H9 (cell line): ENCODE data around the gene PIBF1. TPM values are rescaled to one million over a fixed set of nuclear protein-coding genes. Genes with fewer than 3 reads are reported as not detected.

Experiments used
- DNase-seq: peaks from one replicate; pipeline ENCODE4 v3.0.0-alpha.2; 2017
- H2AFZ ChIP-seq: one replicate; pipeline ENCODE4 v1.6.1; 2013; ENCODE audit warnings: mild to moderate bottlenecking, low read length, control low read depth, moderate library complexity
- H2AK5ac ChIP-seq: 2 replicates; pipeline ENCODE4 v1.6.1; 2013; ENCODE audit warnings: low read length, control low read depth, mixed read lengths; ENCODE audit not compliant: insufficient read length
- H2BK120ac ChIP-seq: one replicate; pipeline ENCODE4 v1.6.1; 2013; ENCODE audit warnings: low read depth, mild to moderate bottlenecking, low read length, control low read depth, inconsistent platforms; ENCODE audit not compliant: poor library complexity, severe bottlenecking
- H2BK12ac ChIP-seq: 2 replicates; pipeline ENCODE4 v1.6.1; 2013; ENCODE audit warnings: low read length, control low read depth, mixed read lengths, low read depth; ENCODE audit not compliant: insufficient read length
- H2BK15ac ChIP-seq: 2 replicates; pipeline ENCODE4 v1.6.1; 2013; ENCODE audit warnings: low read depth, low read length, control low read depth
- H2BK20ac ChIP-seq: one replicate; pipeline ENCODE4 v1.6.1; 2013; ENCODE audit warnings: low read depth, mild to moderate bottlenecking, low read length, control low read depth, inconsistent platforms; ENCODE audit not compliant: poor library complexity, severe bottlenecking
- H2BK5ac ChIP-seq: 2 replicates; pipeline ENCODE4 v1.6.1; 2013; ENCODE audit warnings: low read length, control low read depth, mixed read lengths; ENCODE audit not compliant: insufficient read length
- H3K14ac ChIP-seq: 2 replicates; pipeline ENCODE4 v1.6.1; 2013; ENCODE audit warnings: low read length, control low read depth; ENCODE audit not compliant: insufficient read depth
- H3K18ac ChIP-seq: 2 replicates; pipeline ENCODE4 v1.6.1; 2013; ENCODE audit warnings: low read depth, mild to moderate bottlenecking, mixed read lengths, low read length, control low read depth; ENCODE audit not compliant: insufficient read length
- H3K23ac ChIP-seq: 2 replicates; pipeline ENCODE4 v1.6.1; 2013; ENCODE audit warnings: low read length, control low read depth, mixed read lengths, low read depth; ENCODE audit not compliant: insufficient read length
- H3K23me2 ChIP-seq: 2 replicates; pipeline ENCODE4 v1.6.1; 2013; ENCODE audit warnings: low read depth, mild to moderate bottlenecking, mixed read lengths, low read length, control low read depth; ENCODE audit not compliant: insufficient read length, poor library complexity, severe bottlenecking
- H3K27ac ChIP-seq: 2 replicates; pipeline ENCODE4 v1.5.1; 2013; ENCODE audit warnings: low read length, control low read depth, mixed read lengths, low read depth; ENCODE audit not compliant: insufficient read length
- H3K27me3 ChIP-seq: 2 replicates; pipeline ENCODE4 v1.6.1; 2013; ENCODE audit warnings: low read length, control low read depth, inconsistent platforms; ENCODE audit not compliant: insufficient read depth
- H3K4ac ChIP-seq: 2 replicates; pipeline ENCODE4 v1.6.1; 2013; ENCODE audit warnings: low read depth, mild to moderate bottlenecking, control low read depth, inconsistent platforms, low read length, moderate library complexity
- H3K4me1 ChIP-seq: 2 replicates; pipeline ENCODE4 v1.6.1; 2013; ENCODE audit warnings: low read length, control low read depth, inconsistent platforms; ENCODE audit not compliant: insufficient read depth
- H3K4me2 ChIP-seq: 2 replicates; pipeline ENCODE4 v1.6.1; 2013; ENCODE audit warnings: low read length, control low read depth, mixed read lengths; ENCODE audit not compliant: insufficient read length, insufficient read depth
- H3K56ac ChIP-seq: 2 replicates; pipeline ENCODE4 v1.6.1; 2013; ENCODE audit warnings: low read depth, mild to moderate bottlenecking, mixed read lengths, low read length, control low read depth; ENCODE audit not compliant: insufficient read length
- H3K79me1 ChIP-seq: 2 replicates; pipeline ENCODE4 v1.6.1; 2013; ENCODE audit warnings: low read depth, mild to moderate bottlenecking, moderate library complexity, low read length, control low read depth, inconsistent platforms; ENCODE audit not compliant: insufficient read depth, poor library complexity, severe bottlenecking
- H3K79me2 ChIP-seq: 2 replicates; pipeline ENCODE4 v1.6.1; 2013; ENCODE audit warnings: low read length, control low read depth, inconsistent platforms; ENCODE audit not compliant: insufficient read depth
- H3K9ac ChIP-seq: 2 replicates; pipeline ENCODE4 v1.6.1; 2013; ENCODE audit warnings: low read length, control low read depth, mixed read lengths; ENCODE audit not compliant: insufficient read length; ENCODE audit errors: extremely low read depth
- H3K9me3 ChIP-seq: one replicate; pipeline ENCODE4 v1.6.1; 2013; ENCODE audit warnings: low read depth, low read length, inconsistent platforms; ENCODE audit not compliant: control insufficient read depth
- H3T11ph ChIP-seq: one replicate; pipeline ENCODE4 v1.6.1; 2013; ENCODE audit warnings: mild to moderate bottlenecking, low read length, control low read depth, inconsistent platforms
- H4K20me1 ChIP-seq: one replicate; pipeline ENCODE4 v1.6.1; 2013; ENCODE audit not compliant: control insufficient read depth, insufficient read length, insufficient read depth
- H4K5ac ChIP-seq: 2 replicates; pipeline ENCODE4 v1.6.1; 2013; ENCODE audit warnings: low read depth, mild to moderate bottlenecking, mixed read lengths, low read length, control low read depth; ENCODE audit not compliant: insufficient read length
- H4K8ac ChIP-seq: replicated peaks from 2 replicates; pipeline ENCODE4 v1.6.1; 2013; ENCODE audit warnings: low read length, control low read depth, mixed read lengths, low read depth; ENCODE audit not compliant: insufficient read length
- H4K91ac ChIP-seq: 2 replicates; pipeline ENCODE4 v1.6.1; 2013; ENCODE audit warnings: low read depth, mild to moderate bottlenecking, moderate library complexity, mixed read lengths, low read length, control low read depth; ENCODE audit not compliant: insufficient read length
- H3K27ac Mint-ChIP-seq, 3 experiments: 2 replicates in 2 of 3; 3 replicates in 1 of 3; pipeline ENCODE4 v1.8.0; 2020 to 2021; ENCODE audit warnings: mixed read lengths in 3 of 3, mild to moderate bottlenecking in 1 of 3, moderate library complexity in 1 of 3
- H3K27me3 Mint-ChIP-seq: 2 replicates; pipeline ENCODE4 v1.8.0; 2021; ENCODE audit warnings: low read depth, mild to moderate bottlenecking, moderate library complexity, mixed read lengths
- H3K36me3 Mint-ChIP-seq, 3 experiments: 2 replicates in 2 of 3; 3 replicates in 1 of 3; pipeline ENCODE4 v1.8.0; 2020 to 2021; ENCODE audit warnings: low read depth in 3 of 3, mixed read lengths in 3 of 3; ENCODE audit not compliant: insufficient read depth in 1 of 3
- H3K4me1 Mint-ChIP-seq, 2 experiments: 2 replicates each; pipeline ENCODE4 v1.8.0; 2020; ENCODE audit warnings: mixed read lengths in 2 of 2
- H3K4me3 Mint-ChIP-seq, 2 experiments: 2 replicates in 1 of 2; 3 replicates in 1 of 2; pipeline ENCODE4 v1.8.0; 2020 to 2021; ENCODE audit warnings: mild to moderate bottlenecking in 2 of 2, mixed read lengths in 2 of 2, moderate library complexity in 1 of 2
- H3K9me3 Mint-ChIP-seq, 2 experiments: 2 replicates in 1 of 2; 3 replicates in 1 of 2; pipeline ENCODE4 v1.8.0; 2020; ENCODE audit warnings: mild to moderate bottlenecking in 2 of 2, mixed read lengths in 2 of 2, moderate library complexity in 1 of 2
- CTCF ChIP-seq: fragments of 200-600 bp; sonication (generic); conservative IDR thresholded peaks from 3 replicates; pipeline ENCODE4 v1.8.0; 2021; ENCODE audit warnings: antibody characterized with exemption, mild to moderate bottlenecking
- WGBS: extraction: QIAGEN DNeasy Blood & Tissue Kit; methylation state at CpG from one replicate; pipeline ENCODE4 v1.1.7; 2013; ENCODE audit warnings: missing lambda C conversion rate, low lambda C conversion rate, mixed read lengths; ENCODE audit not compliant: insufficient read length; ENCODE audit errors: extremely low coverage; 5-methylcytosine and 5-hydroxymethylcytosine counted together
- total RNA-seq: library from RNA; stranded (reverse); gene quantifications from 2 replicates; pipeline ENCODE4 v1.2.1, GENCODE V29; 2021

PIBF1 gene
- total RNA-seq, 1 experiment from 2014 or later = 12.7 TPM

- Histone ChIP-seq H2BK20ac (no peak overlapping the region), H3K18ac (no peak overlapping the region), H2BK12ac (no peak overlapping the region), H3K4me1 (no peaks in the 10 kb centered on the region), H4K20me1 (no peaks in the 10 kb centered on the region), H3K79me1 (no peaks in the 10 kb centered on the region), H3K23ac (no peak overlapping the region), H2AK5ac (no peak overlapping the region), H2BK5ac (no peak overlapping the region), H4K91ac (no peak overlapping the region), H3K4ac (no peak overlapping the region), H3K56ac (no peak overlapping the region), H4K8ac (no peak overlapping the region), H2BK120ac (no peak overlapping the region), H2AFZ (no peak overlapping the region), H3K23me2 (no peaks in the 10 kb centered on the region), H4K5ac (no peak overlapping the region), H3K14ac (no peak overlapping the region), H3K27ac (no peak overlapping the region), H3K9me3 (no peaks in the 10 kb centered on the region), H3K79me2 (no peaks in the 10 kb centered on the region), H3T11ph (no peak overlapping the region), H2BK15ac (no peak overlapping the region), H3K27me3 (no peaks in the 10 kb centered on the region), H3K4me2 (no peak overlapping the region), H3K9ac (no peak overlapping the region)
- Mint-ChIP-seq H3K4me1 (peaks cover 4 to 9% of the 10 kb centered on the region in 2 experiments), H3K9me3 (no peaks in the 10 kb centered on the region), H3K27me3 (no peaks in the 10 kb centered on the region), H3K36me3 (peaks cover 2 to 18% (median 11%) of the 10 kb centered on the region in 3 experiments; a peak in 6 of 7 replicates), H3K27ac (peak overlapping the region in 2 of 3 experiments; percentile 64 to 92; a peak in 3 of 7 replicates), H3K4me3 (no peak overlapping the region)
- no peak for DNase-seq
- TF ChIP-seq CTCF = no peak
- WGBS = no CpG with 5 or more reads among the region's 1 CpG
These were observed 130.0 kb downstream of the PIBF1 start for GRCh38 chr13:72911981-72912380.
